NCI-H526 treated with DMSO at 0.1 percent for 48 hours (cell line): Measurements from ENCODE around the gene CDH26.
"Not testable (repeated sequence)": the region's sequence is repeated elsewhere in the genome, so short reads cannot be mapped to it uniquely, and the experiment has no call there.

ENCODE experiments used
- DNase-seq: peaks from one replicate; lab custom pipeline; 2025; lab: John Stamatoyannopoulos, UW

CDH26 gene

GRCh38 chr20:60013296-60014139 is 55.3 kb downstream of the CDH26 start:
- no peak for DNase-seq

DNA sequence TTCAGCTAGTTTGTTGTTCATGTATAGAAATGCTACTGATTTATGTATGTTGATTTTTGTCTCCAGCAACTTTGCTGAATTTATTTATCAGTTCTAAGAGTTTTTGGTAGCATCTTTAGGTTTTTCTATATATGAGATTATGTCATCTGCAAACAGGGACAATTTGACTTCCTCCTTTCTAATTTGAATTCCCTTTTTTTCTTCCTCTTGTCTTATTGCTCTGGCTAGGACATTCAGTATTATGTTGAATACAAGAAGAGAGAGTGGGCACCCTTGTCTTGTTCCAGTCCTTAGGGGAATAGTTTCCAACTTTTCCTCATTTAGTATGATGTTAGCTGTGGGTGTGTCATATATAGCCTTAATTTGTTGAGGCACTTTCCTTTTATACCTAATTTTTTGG is 58.2 kb downstream of the CDH26 start:
- no peak for DNase-seq

DNA sequence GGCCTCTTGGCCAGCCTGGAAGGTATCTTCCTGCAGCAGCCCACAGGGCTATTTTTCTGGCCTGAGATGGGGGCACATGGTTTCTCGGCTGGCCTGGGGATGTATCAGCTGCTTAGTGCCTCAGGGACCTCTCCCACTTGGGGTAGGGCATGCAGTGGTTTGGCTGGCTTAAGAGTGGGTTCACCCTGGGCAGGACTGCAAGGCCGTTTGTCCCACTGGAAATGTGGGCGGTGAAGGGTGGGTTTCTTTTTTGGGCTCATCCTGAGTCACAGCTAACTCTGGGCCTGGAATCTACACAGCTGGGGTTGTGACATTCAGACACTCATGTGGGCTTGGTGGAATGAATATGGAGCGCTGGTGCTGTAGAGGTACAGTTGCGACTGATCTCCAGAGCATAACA is 62.0 kb downstream of the CDH26 start:
- DNase-seq, result no peak

- no peak for DNase-seq
Observed at GRCh38 chr20:60021104-60021503, 62.9 kb downstream of the CDH26 start.

DNA sequence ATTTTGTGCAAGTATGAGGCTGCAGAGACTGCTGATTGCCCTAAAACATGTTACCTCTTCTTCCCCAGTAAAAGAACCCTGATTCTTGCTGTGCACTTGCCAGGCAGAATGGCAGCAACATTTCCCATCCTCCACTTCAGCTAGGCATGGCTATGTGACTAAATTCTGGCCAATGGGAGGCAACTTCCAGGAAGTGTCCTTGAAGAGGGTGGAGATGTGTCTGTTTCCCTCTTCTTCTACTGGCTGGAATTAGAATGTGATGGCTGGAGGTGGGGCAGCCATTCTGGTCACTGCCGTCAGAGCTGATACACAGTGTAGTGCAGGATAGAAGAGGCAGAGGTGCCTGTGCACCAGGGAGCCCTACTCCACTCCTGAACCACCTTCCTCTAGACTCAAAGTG is 64.6 kb downstream of the CDH26 start:
- no peak for DNase-seq

- DNase-seq, result no peak
Observed at GRCh38 chr20:60024245-60024644, 66.0 kb downstream of the CDH26 start.

- no peak for DNase-seq
Observed at GRCh38 chr20:60024801-60025200, 66.6 kb downstream of the CDH26 start.

DNA sequence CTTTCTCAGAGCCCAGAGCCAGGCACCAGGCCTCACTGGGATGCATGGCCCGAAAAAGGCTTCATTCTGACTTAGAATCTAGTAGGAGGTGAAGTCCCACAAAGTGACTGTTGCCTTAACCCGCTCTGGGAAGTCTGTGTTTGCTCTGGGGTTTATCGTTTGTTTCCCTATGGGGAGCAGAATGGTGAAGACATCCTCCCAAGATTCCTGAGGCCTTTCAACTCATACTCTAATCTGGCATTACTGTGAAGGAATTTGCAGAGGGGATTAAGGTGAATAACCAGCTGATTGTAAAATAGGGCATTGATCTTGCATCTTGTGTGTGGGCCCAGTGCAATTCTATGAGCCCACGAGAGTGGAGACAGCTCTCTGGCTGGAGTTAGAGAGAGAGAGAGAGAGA is 67.8 kb downstream of the CDH26 start:
- no peak for DNase-seq

DNA sequence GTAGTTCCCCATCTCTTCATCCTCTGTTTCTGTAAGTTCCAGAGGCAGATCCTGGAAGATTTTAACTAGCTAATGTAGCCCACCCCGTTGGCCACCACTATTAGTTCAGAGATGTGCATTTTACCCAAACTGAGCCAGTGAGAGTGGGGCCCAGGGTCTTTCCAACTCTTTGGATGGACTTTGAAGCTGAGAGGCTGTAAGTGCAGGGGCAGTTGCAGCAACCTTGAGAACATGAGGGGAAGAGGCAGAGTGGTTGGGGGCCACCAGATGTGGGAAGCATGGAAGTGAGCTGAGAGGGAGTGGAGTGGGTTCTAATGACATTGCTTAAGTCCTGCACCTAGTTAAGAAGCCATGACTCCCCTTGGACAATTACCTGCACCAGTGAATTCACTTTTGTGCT is 72.2 kb downstream of the CDH26 start:
- no peak for DNase-seq

DNA sequence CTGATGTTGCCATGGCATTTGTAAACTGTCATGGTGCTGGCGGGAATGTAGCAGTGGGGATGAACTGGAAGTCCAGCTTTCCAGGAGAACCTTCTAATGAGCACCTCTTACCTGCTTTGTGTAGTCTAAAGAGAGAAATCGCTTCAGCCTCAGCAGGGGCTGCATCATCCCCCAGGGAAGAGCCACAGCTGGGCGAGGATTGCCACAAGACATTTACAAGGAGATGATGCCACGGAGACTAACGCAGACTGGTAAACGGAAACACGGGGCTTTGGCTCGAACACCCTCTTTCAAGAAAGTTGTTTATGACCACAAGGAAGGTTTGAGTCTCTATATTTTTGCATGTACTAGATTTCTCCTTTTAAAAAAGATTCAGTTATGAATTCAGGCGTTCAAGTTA is 72.9 kb downstream of the CDH26 start:
- DNase-seq, result no peak

DNA sequence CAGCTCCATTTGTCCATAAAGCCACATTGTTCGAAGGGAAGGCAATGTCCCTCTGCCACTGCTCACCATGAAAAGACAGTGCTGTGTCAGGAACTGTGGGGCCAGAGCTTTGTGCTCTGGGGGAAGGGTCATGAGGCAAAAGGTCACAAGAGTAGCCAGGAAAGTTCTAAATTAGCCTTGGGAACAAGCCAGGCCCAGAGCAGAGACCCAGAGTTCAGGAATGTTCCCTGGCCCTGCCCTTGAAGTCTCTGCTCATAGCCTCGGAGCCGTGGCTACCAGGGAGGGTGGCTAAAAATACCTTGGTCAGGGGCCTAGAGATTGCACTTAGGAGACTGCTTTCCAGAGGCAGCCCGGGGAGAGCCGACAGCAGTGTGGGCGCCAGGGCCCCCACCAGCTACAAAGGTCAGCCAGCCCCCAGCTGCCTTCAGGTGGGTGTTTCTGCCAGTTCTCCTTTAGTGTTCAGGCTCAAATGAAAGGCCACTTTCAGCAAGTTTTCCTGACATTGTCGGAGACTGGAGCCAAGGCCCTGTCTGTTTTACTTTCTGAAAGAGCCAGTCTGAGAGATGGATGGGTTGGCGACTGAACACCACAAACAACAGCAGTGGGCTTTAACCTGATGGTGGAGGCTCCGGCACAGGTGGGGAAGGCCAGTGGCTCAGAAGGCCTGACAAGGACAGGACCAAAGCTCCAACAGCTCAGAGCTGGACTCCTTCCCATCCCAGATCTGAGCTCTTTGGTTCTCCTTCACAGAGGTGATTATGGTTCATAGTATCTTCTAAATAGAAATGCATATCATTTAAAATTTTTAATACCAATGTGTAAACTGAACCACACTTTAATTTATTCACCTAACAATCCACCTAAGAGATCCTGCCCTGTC is 76.2 kb downstream of the CDH26 start:
- no peak for DNase-seq

- DNase-seq, result no peak
Observed at GRCh38 chr20:60035486-60035885, 77.3 kb downstream of the CDH26 start.

DNA sequence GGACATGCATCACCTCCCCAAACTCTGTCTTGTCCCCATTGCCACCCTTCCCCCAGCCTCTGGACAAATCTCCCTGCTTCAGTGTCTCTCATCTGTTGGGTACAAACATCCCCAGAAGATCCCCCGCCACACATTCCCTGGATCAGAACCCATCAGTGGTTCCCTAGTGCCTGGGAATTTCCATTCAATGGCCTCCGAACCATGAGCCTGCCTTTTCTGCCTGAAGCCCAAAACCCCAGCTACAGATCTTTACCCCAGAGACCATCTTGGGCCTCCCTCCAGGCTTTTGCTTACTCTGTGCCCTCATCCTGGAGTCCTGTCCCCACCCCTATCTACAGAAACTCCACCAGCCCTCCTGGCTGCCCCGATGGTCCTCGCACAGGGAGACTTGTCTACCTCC is 78.1 kb downstream of the CDH26 start:
- DNase-seq, result no peak

DNA sequence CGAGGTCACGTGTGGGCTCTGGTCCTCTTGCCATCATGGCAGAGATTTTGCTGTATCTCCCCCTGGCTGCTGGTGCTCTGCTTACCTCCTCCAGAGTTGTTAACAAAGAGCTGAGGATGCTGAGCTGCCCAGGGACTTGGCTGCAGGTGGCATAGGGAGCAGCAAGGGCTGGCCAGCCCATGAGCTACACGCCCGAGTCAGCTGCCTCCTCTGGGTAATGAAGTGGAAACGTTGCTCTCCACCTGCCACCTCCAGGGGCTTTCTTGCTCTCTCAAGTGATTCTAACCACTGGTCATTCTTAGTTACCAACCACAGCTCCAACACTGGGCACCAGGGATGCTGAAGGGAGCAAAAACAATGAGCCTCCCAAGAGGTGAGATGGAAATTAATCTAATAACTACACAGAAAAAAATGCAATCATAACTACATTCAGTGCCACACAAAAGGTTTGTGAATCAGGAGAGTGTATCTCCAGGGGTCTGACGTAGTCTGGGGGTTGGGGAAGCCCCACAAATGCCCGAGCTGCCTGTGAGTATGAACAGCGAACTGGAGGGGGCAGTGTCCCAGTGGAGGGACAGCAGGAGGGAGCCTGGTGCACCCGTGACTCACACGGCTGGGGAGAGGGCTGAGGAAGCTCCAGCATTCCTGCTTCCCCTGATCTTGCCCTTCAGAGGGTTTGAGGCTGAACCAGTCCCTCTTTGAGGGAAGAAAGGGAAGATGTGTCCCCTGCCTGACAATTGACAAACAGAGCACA is 78.7 kb downstream of the CDH26 start:
- no peak for DNase-seq

GRCh38 chr20:60038400-60039008 is 80.3 kb downstream of the CDH26 start:
- DNase-seq, result no peak

GRCh38 chr20:60039526-60039925 is 81.3 kb downstream of the CDH26 start:
- no peak for DNase-seq

GRCh38 chr20:60040471-60041162 is 82.4 kb downstream of the CDH26 start:
- DNase-seq, result no peak

DNA sequence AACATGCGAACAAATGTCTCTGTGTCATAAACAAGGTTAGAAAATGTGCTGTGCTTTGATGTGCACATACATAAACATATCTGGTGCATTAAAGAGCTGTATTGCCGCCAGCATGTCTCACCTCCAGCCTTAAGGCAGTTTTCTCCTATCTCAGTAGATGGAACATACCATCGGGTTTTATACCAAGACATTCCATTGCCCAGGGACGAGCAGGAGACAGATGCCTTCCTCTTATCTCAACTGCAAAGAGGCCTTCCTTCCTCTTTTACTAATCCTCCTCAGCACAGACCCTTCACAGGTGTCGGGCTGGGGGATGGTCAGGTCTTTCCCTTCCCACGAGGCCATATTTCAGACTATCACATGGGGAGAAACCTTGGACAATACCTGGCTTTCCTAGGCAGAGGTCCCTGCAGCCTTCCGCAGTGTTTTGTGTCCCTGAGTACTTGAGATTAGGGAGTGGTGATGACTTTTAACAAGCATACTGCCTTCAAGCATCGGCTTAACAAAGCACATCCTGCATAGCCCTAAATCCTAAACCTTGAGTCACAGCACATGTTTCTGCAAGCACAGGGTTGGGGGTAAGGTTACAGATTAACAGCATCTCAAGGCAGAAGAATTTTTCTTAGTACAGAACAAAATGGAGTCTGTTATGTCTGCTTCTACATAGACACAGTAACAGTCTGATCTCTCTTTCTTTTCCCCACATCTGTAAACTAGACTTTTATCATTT is 83.4 kb downstream of the CDH26 start:
- not testable (repeated sequence) for DNase-seq

DNA sequence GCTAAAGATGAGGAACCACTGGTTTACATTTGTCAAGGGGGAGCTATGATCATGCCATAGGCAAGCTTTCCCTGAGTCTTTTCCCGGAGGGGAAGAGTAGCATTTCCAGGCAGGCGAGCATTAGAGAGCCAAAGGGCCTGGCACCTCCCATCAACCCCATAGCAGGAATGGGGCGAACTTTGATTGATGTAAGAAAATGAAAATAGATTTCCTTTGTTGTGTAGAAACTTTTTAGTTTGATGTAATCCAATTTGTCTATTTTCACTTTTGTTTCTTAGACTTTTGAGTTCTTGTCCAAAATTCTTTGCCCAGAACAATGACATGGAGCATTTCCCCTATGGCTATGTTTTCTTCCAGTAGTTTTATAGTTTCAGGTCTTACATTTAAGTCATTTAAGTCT is 85.2 kb downstream of the CDH26 start:
- DNase-seq, result no peak

DNA sequence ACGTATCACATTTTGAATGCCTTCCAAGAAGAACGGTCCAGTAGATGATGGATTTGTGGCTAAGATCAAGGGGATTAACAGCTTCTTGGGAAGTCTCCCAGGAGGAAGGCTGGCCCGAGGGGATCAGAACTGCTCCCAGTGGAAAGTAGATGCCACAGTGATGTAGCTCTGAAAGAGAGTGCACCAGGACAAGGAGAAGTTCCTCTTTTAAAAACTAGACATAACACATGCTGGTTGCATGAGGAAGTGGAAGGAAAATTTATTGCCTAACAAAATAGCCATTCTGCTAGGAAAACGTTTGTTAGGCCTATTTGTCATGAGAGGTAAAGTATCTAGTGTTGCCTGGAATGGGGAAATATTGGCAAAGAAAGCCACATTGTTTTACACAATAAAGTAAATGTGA is 87.8 kb downstream of the CDH26 start:
- no peak for DNase-seq

GRCh38 chr20:60046436-60046835 is 88.2 kb downstream of the CDH26 start:
- no peak for DNase-seq
